HG02759 (cell line): ENCODE measurements around the gene PLEKHG4.

Source experiments
- ATAC-seq: cut with Tn5 transposase; IDR thresholded peaks from one replicate; pipeline ENCODE4 v1.9.1; 2021; ENCODE audit warnings: mild to moderate bottlenecking, moderate library complexity; ENCODE audit not compliant: unreplicated experiment

PLEKHG4 gene

DNA sequence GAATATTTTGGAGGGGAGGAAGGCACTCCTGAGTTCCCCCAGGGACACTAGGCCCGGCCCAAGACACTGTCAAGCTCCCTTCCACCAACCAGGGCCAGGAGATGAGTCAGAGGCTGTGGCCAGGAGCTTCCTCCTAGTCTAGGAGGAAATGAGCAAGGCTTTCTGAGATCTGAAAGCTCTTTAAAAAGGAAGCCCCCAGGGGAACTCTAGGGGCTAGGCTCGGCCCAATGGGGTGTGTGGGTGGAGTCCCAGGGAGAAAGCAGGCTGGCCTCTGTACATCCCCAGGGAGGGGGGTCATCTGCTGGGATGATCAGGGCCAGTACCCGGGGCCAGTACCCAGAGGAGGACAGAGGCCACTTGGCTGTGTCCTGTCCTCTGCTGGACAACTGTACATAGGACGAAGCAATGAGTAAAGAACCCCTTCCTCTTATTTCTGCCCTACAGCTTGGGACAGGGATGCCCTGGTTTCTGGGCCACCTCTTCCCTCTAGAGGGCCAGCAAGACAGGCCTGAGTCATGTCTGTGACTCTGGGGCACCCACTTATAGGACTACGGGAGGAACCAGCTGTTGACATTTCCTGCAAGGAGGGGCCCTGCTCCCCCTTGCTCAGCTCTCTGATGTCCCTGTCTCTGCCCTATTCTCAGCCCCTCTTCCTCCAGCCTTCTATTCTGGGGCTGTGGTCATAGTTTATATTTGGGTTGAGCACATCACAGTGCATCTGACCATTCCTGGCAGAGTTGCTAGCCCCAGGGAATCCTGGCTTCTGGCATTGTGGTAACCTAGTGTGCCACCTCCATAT, 34.7 kb upstream of the PLEKHG4 start:
- peak; percentile 58 for ATAC-seq

DNA sequence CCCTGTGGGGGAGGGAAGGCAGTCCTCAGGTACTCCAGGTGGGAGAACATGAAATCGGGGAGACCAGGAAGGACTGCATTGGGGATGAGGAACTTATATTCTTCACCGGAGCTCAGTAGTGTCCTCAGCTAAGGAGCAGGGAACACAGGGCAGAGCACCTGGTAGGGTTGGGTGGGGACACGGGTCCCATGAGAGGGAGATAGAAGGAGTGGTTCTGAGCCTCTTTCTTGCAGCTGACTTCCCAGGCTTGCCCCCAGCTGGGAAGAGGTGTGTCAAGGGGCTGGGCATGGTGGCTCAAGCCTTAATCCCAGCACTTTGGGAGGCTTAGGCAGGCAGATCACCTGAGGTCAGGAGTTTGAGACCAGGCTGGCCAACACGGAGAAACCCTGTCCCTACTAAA, 34.1 kb upstream of the PLEKHG4 start:
- ATAC-seq, result no peak

GRCh38 chr16:67245674-67246080, 33.7 kb upstream of the PLEKHG4 start:
- no peak for ATAC-seq

GRCh38 chr16:67246081-67246755, 33.1 kb upstream of the PLEKHG4 start:
- ATAC-seq, result peak; percentile 25

DNA sequence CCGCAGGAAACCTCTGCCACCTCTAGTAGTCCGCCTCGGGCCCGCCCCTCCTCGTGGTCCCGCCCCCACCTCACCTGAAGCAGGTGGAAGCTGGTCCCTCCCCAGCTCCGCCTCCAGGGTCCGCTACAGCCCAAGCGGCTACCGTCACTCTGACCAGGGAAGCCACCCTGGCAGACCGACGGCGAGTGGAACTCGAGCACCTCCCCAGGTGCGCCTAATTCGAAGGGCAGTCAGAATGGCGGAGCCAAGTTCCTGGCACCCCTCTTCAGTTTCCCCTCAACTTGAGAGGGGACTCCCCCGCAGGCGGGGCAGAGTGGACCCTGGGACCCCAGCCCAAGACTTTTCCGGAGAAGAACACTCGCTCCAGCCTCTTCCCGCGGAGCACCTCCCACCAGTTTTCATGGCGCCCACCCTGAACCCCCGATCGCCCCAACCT, 32.6 kb upstream of the PLEKHG4 start:
- ATAC-seq, result peak; percentile 4

DNA sequence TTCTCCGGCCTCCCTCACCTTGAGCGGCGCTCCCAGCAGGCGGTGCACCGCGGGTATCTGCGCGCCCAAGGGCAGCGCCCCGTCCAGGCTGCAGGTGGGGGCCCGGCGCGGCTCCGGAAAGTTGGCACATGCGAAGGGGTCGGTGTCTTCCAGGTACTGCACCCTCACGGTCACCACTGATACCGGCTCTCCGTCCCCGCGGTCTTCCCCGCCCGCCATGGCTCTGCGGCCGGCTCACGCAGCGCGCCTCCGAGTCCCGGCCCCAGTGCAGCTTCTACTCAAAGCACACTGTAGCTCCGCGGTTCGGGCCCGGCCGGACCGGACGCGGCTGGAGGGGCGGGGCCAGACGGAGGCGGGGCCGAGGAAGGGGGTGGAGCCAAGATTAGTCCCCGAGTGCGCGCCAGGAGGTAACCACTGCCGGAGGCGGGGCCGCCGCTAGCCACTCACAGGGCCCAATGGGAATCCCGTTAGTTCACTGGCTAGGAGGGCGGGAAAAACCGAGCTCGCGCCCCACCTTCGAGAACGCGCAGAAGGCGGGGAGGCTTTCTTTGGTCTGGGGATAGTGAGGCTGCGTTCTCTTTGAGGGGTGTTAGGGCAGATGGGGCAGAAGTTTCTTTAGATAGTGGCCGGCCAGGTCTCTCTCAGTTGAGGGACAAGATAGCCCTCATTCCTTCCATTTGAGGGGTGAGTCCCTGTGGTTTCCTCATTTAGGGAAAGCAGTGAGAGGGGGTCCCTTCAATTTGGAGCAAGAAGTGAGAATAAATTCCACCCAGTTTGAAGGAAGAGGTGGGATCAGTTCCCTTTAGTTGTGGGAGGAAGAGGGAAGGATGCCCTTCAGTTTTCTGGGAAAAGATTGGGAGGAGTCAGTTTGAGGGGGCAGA, 31.9 kb upstream of the PLEKHG4 start, which contains the start of gene FHOD1:
Gene FHOD1 (minus strand): TSS at position 290 of the 881 bp plus-strand sequence. CDS start 71 bp downstream, at position 219.
- peak; percentile 52 for ATAC-seq

- no peak for ATAC-seq
Observed at GRCh38 chr16:67248073-67248400, 31.3 kb upstream of the PLEKHG4 start.

DNA sequence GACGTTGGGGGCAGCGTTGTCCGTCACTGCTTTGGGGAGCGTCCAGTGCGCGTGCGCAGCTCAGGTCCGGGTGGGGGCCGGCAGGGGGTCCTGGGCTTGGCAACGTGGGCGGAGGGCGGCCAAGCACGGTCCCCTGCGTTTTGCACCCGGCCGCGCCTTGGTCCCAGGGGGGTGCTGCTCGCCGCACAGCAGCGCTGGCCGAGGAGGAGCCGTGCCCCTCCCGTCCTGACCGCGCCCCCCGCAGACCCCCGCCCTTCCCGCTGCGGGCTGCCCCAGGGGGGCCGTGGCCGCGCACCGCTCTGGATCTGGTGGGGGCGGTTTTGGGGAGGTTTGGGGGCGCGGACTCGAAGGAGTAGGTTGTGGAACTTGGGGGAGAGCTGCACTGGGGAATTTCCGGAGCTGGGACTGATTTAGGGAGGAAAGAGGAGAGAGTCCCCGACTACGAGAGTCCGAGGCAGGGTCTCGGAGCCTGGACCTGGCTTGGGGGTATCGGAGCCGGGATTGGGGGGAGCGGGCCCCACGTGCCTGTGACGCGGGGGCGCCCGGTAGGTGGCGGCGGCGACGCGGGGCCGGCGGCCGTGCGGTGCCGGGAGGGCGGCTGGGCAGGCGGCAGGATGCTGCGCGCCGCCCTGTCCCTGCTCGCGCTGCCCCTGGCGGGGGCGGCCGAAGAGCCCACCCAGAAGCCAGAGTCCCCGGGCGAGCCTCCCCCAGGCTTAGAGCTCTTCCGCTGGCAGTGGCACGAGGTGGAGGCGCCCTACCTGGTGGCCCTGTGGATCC, 30.7 kb upstream of the PLEKHG4 start, which contains the start of gene SLC9A5:
Gene SLC9A5 (plus strand): TSS at position 579 of the 777 bp plus-strand sequence. CDS start 36 bp downstream, at position 615.
- no peak for ATAC-seq

GRCh38 chr16:67249178-67250044, 29.9 kb upstream of the PLEKHG4 start:
- ATAC-seq, result no peak

GRCh38 chr16:67250045-67250327, 29.3 kb upstream of the PLEKHG4 start:
- ATAC-seq, result no peak

- ATAC-seq, result no peak
Observed at GRCh38 chr16:67252609-67253497, 26.5 kb upstream of the PLEKHG4 start.

GRCh38 chr16:67254801-67255552, 24.4 kb upstream of the PLEKHG4 start:
- ATAC-seq, result no peak

DNA sequence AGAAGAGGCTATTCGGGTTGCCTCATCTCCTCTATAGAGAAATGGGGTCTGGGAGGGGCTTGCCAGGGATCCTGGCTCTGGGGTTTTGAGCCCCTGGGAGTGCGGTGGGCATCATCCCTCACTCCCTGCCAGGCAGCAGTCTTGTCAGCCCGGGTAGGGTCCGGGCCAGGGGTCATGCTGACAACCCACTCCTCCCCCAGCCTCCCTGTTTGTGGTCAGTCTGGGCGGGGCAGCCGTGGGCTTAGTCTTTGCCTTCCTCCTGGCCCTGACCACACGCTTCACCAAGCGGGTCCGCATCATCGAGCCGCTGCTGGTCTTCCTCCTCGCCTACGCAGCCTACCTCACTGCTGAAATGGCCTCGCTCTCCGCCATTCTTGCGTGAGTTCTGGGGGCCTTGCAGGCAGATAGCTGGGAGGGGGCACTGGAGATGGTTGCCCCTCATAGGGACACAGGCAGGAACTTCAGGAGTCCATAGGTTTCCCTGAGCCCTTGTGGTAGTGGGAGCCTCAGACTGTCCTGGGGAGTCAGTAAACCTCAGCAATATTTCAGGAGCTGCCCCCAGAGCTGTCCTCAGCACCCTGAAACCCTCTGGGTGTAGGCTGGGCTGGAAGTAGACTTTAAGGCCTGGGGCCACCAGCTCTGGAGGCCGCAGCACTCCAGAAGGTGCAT, 23.6 kb upstream of the PLEKHG4 start:
- no peak for ATAC-seq

DNA sequence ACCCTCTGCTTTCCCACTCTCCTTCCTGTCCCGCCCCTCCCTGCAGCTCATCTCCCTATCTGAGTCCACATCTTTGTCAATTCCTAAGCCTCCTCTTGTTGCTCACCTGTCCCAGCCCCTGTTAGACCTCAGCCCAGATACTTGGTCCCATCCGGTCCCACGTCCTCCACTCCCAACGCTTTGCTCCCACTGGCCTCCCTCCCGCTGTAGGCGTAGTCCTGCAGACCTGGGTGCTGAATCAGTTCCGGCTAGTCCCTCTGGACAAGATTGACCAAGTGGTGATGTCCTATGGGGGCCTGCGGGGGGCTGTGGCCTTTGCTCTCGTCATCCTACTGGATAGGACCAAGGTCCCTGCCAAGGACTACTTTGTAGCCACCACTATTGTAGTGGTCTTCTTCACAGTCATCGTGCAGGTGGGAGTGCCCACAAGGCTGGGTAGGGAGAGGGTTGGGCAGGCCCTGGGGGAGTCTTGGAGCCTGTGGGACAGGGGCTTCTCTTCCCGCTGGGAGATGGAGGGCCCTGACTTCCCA, 22.6 kb upstream of the PLEKHG4 start:
- no peak for ATAC-seq

DNA sequence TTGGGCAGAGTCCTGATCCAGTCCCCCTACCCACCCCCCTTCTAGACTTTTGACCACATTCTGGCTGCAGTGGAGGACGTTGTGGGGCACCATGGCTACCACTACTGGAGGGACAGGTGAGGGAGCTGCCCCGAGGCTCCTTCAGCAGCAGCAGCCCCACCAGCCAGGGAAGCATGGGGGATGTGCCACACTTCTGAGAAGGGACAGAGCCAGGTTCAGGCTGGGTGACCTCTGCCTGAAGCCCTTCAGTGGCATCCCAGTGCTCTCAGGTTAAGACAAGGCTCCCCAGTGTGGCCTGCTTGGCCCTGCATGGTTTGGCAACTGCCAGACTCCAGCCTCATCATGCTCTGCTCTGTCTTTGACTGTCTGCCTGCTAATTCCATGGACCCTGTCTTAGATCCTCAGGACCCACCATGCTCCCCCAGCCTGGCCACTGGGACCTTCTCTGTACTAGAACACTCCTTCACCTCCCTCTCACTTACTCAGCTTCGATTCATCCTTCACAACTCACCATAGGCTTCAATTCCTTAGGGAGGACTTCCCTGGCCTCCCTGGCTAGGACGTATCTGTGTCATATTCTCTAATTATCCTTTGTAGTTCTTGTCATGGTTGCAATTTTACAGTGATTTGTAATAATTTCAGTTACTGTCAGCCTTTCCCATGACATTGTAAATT, 21.7 kb upstream of the PLEKHG4 start:
- no peak for ATAC-seq

GRCh38 chr16:67258161-67258835, 21.0 kb upstream of the PLEKHG4 start:
- ATAC-seq, result no peak
